Medulla oblongata (tissue), 1 donor: Measurements from ENCODE around the gene LSM14B.
"Not testable (repeated sequence)": the region's sequence is repeated elsewhere in the genome, so short reads cannot be mapped to it uniquely, and the experiment has no call there.

Experiments
- DNase-seq: peaks from one replicate; pipeline ENCODE4 v3.0.0-alpha.2; 2015; ENCODE audit errors: extremely low spot score

The LSM14B gene

GRCh38 chr20:62112368-62112767 is 9.9 kb upstream of the LSM14B start:
- DNase-seq: no peak

GRCh38 chr20:62114894-62115293 is 7.4 kb upstream of the LSM14B start:
- DNase-seq: no peak

GRCh38 chr20:62115800-62116407 is 6.4 kb upstream of the LSM14B start:
- not testable (repeated sequence) for DNase-seq

- DNase-seq: no peak
Observed at GRCh38 chr20:62116558-62117361, 5.5 kb upstream of the LSM14B start.

- DNase-seq: no peak
Observed at GRCh38 chr20:62117362-62117646, 5.0 kb upstream of the LSM14B start.

- DNase-seq: no peak
Observed at GRCh38 chr20:62117658-62118057, 4.6 kb upstream of the LSM14B start.

GRCh38 chr20:62118113-62119043 is 3.9 kb upstream of the LSM14B start:
- DNase-seq: no peak

- no peak for DNase-seq
Observed at GRCh38 chr20:62119115-62119514, 3.2 kb upstream of the LSM14B start.

- DNase-seq: no peak
Observed at GRCh38 chr20:62119591-62120364, 2.5 kb upstream of the LSM14B start.

GRCh38 chr20:62120365-62120762 is 1.9 kb upstream of the LSM14B start:
- no peak for DNase-seq

- DNase-seq: no peak
Observed at GRCh38 chr20:62120990-62121775, 1.1 kb upstream of the LSM14B start.

- DNase-seq: no peak
Observed at GRCh38 chr20:62122654-62123449, 577 bp downstream of the LSM14B start.

- DNase-seq: no peak
Observed at GRCh38 chr20:62123450-62124118, 1.3 kb downstream of the LSM14B start.

- no peak for DNase-seq
Observed at GRCh38 chr20:62126141-62126540, 3.9 kb downstream of the LSM14B start.

- DNase-seq: no peak
Observed at GRCh38 chr20:62127799-62128198, 5.5 kb downstream of the LSM14B start.

- DNase-seq: no peak
Observed at GRCh38 chr20:62128502-62128901, 6.2 kb downstream of the LSM14B start.

- no peak for DNase-seq
Observed at GRCh38 chr20:62129731-62130531, 7.7 kb downstream of the LSM14B start.

GRCh38 chr20:62131560-62132320 is 9.5 kb downstream of the LSM14B start:
- no peak for DNase-seq
